ENCODE measurements around the gene TMPRSS9. TPM values are rescaled to one million over a fixed set of nuclear protein-coding genes. Genes with fewer than 3 reads are reported as not detected.

The TMPRSS9 gene
- total RNA-seq, 1 experiment from 2014 or later: 0.57 TPM

GRCh38 chr19:2329501-2329916 lies 30.6 kb upstream of the TMPRSS9 start (continued):
- TF ChIP-seq ZNF532 (CRISPR knock-in tag; IDR thresholded peaks at IDR 0.05; ENCODE audit: borderline replicate concordance) (no peak), NFYB (CRISPR knock-in tag; conservative IDR thresholded peaks at IDR 0.05; ENCODE audit: low read depth) (no peak), ZNF671 (CRISPR knock-in tag; IDR thresholded peaks at IDR 0.05) (no peak), ZBTB21 (CRISPR knock-in tag; IDR thresholded peaks at IDR 0.05; ENCODE audit: borderline replicate concordance) (no peak), FOXJ3 (CRISPR knock-in tag; IDR thresholded peaks at IDR 0.05; ENCODE audit: borderline replicate concordance) (no peak), TCF7 (CRISPR knock-in tag; IDR thresholded peaks at IDR 0.05; ENCODE audit: low read depth) (no peak)

DNA sequence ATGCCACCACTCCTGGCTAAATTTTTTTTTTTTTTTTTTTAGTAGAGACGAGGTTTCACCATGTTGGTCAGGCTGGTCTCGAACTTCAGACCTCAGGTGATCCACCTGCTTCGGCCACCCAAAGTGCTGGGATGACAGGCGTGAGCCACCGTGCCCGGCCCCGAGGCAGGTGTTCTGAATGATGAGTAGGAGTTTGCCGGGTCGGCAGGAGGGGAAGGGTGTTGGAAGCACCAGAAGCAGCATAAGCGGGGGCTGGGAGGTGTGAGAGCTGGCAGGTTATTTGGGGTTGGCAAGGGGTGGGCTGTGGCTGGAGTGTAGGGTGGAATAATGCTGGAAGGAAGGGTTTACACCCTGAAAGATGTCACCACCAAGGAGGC lies 29.8 kb upstream of the TMPRSS9 start:
- ATAC-seq (no peak), DNase-seq (ENCODE audit: low spot score) (no peak)
- Mint-ChIP-seq H3K4me3 (peak overlapping the region; percentile 80), H3K9me3 (no peaks in the 10 kb centered on the region), H3K4me1 (peaks cover 41% of the 10 kb centered on the region), H3K27ac (peak overlapping the region; percentile 91), H3K27me3 (ENCODE audit: low read depth) (no peaks in the 10 kb centered on the region), H3K36me3 (peaks cover 4% of the 10 kb centered on the region)
- CTCF ChIA-PET: interaction anchor here (0.7 to 1.2 kb wide), 2 partner anchors 14 to 24 kb away, joined by 3 to 5 read pairs; no protein-coding TSS in a partner anchor
- POLR2A ChIA-PET: interaction anchor here (0.6 kb wide), 1 partner anchor 14 kb away, joined by 5 read pairs; no protein-coding TSS in a partner anchor
- TF ChIP-seq KAT7 (CRISPR knock-in tag; IDR thresholded peaks at IDR 0.05; ENCODE audit: borderline replicate concordance) (no peak), MXD4 (CRISPR knock-in tag; IDR thresholded peaks at IDR 0.05; ENCODE audit: borderline replicate concordance) (no peak), ZNF317 (CRISPR knock-in tag; IDR thresholded peaks at IDR 0.05; ENCODE audit: borderline replicate concordance, low read depth) (no peak), CDX4 (CRISPR knock-in tag; IDR thresholded peaks at IDR 0.05; ENCODE audit: borderline replicate concordance) (no peak)
- TF ChIP-seq, protein P1, sequence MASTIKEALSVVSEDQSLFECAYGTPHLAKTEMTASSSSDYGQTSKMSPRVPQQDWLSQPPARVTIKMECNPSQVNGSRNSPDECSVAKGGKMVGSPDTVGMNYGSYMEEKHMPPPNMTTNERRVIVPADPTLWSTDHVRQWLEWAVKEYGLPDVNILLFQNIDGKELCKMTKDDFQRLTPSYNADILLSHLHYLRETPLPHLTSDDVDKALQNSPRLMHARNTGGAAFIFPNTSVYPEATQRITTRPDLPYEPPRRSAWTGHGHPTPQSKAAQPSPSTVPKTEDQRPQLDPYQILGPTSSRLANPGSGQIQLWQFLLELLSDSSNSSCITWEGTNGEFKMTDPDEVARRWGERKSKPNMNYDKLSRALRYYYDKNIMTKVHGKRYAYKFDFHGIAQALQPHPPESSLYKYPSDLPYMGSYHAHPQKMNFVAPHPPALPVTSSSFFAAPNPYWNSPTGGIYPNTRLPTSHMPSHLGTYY (CRISPR knock-in tag; IDR thresholded peaks at IDR 0.05): no peak

DNA sequence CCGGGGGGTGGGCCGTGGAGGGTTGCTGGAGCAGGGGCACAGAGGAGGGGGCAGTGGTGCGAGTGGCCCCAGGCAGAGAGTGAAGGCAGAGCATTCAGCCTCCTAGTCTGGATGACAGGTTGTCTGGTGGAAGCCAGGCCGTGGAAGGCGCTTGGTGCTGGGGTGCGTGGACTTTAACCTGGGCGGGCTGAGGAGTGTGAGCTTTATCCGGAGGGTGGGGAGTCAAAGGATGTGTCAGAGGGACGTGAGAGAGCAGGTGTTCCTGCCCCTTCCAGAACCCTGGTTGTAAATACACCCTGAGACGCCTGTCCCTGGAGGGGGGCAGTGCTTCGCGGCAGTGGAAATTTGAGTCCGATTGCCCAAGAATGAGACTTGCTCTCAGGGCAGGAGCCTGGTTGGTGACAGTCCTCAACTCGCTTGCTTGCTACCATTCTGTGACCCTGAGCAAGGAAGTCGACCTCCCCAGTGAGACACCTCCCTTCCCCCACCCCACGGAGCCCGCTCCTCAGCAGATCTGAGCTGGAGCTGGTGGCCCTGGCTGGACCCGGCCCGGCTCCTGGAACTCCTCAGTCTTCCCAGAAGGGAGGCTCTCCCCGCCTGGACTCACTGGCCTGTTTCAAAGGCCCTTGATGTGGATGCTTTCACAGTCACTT lies 29.3 kb upstream of the TMPRSS9 start:
- no peaks in the 10 kb centered on the region for H3K27me3 Mint-ChIP-seq (ENCODE audit: low read depth)
- peak overlapping the region; percentile 91 for H3K27ac Mint-ChIP-seq
- H3K4me1 Mint-ChIP-seq: peaks cover 41% of the 10 kb centered on the region
- ATAC-seq (no peak), DNase-seq (ENCODE audit: low spot score) (no peak)
- H3K9me3 Mint-ChIP-seq: peaks cover 2% of the 10 kb centered on the region
- H3K4me3 Mint-ChIP-seq: peak overlapping the region; percentile 80
- peaks cover 6% of the 10 kb centered on the region for H3K36me3 Mint-ChIP-seq
- ChIA-PET POLR2A (no interaction called here), CTCF (interaction anchor here (0.7 to 1.6 kb wide), 5 partner anchors 15 to 94 kb away, joined by 3 to 5 read pairs (median 4); no protein-coding TSS in a partner anchor)
- TF ChIP-seq OVOL2 (CRISPR knock-in tag; IDR thresholded peaks at IDR 0.05; ENCODE audit: borderline replicate concordance): no peak
- TF ChIP-seq, protein P2, sequence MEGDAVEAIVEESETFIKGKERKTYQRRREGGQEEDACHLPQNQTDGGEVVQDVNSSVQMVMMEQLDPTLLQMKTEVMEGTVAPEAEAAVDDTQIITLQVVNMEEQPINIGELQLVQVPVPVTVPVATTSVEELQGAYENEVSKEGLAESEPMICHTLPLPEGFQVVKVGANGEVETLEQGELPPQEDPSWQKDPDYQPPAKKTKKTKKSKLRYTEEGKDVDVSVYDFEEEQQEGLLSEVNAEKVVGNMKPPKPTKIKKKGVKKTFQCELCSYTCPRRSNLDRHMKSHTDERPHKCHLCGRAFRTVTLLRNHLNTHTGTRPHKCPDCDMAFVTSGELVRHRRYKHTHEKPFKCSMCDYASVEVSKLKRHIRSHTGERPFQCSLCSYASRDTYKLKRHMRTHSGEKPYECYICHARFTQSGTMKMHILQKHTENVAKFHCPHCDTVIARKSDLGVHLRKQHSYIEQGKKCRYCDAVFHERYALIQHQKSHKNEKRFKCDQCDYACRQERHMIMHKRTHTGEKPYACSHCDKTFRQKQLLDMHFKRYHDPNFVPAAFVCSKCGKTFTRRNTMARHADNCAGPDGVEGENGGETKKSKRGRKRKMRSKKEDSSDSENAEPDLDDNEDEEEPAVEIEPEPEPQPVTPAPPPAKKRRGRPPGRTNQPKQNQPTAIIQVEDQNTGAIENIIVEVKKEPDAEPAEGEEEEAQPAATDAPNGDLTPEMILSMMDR (IDR thresholded peaks at IDR 0.05): no peak
- TF ChIP-seq ZNF423 (CRISPR knock-in tag; IDR thresholded peaks at IDR 0.05): no peak
- TF ChIP-seq ZNF317 (CRISPR knock-in tag; IDR thresholded peaks at IDR 0.05; ENCODE audit: borderline replicate concordance, low read depth): no peak
- no peak for TF ChIP-seq PRDM15 (CRISPR knock-in tag; IDR thresholded peaks at IDR 0.05)
- TF ChIP-seq EMX1 (CRISPR knock-in tag; IDR thresholded peaks at IDR 0.05): no peak
- no peak for TF ChIP-seq CBFB (CRISPR knock-in tag; IDR thresholded peaks at IDR 0.05; ENCODE audit: low read depth)
- no peak for TF ChIP-seq ZBTB21 (CRISPR knock-in tag; IDR thresholded peaks at IDR 0.05; ENCODE audit: borderline replicate concordance)
- no peak for TF ChIP-seq JUN (CRISPR knock-in tag; IDR thresholded peaks at IDR 0.05)
- no peak for TF ChIP-seq CDX4 (CRISPR knock-in tag; IDR thresholded peaks at IDR 0.05; ENCODE audit: borderline replicate concordance)
- TF ChIP-seq ZNF138 (CRISPR knock-in tag; conservative IDR thresholded peaks at IDR 0.05): no peak
- no peak for TF ChIP-seq NR3C1 (CRISPR knock-in tag; conservative IDR thresholded peaks at IDR 0.05; ENCODE audit: low read depth)

All from WTC11 (cell line).